Neural cell (in vitro differentiated cells): ENCODE data around the gene STIM2. TPM values are rescaled to one million over a fixed set of nuclear protein-coding genes. Genes with fewer than 3 reads are reported as not detected.

Source experiments
- H2AFZ ChIP-seq: fragments of 200-600, 300-800 bp; sonication (generic), shearing (Covaris generic); 2 replicates; pipeline ENCODE4 v1.6.0; 2014; ENCODE audit warnings: low read depth, mild to moderate bottlenecking, antibody characterized with exemption, low read length, moderate library complexity
- H3F3A ChIP-seq: fragments of 200-600 bp; shearing (Covaris generic); 2 replicates; pipeline ENCODE4 v1.6.1; 2016; ENCODE audit warnings: mild to moderate bottlenecking, moderate library complexity, mixed read lengths, antibody characterized with exemption, low read length; ENCODE audit not compliant: insufficient read depth, poor library complexity, severe bottlenecking
- H3K27ac ChIP-seq: fragments of 200-600, 300-800 bp; sonication (generic), shearing (Covaris generic); 2 replicates; pipeline ENCODE4 v1.5.1; 2014; ENCODE audit warnings: mild to moderate bottlenecking, low read length, moderate library complexity
- H3K27me3 ChIP-seq: fragments of 300-800, 200-600 bp; sonication (generic), shearing (Covaris generic); 2 replicates; pipeline ENCODE4 v1.6.0; 2014; ENCODE audit warnings: mild to moderate bottlenecking, low read depth, low read length, moderate library complexity; ENCODE audit not compliant: insufficient read depth
- H3K36me3 ChIP-seq: fragments of 300-800, 200-600 bp; sonication (generic), shearing (Covaris generic); 2 replicates; pipeline ENCODE4 v1.5.1; 2014; ENCODE audit warnings: mild to moderate bottlenecking, antibody characterized with exemption, low read length, moderate library complexity; ENCODE audit not compliant: insufficient read depth
- H3K4me2 ChIP-seq: fragments of 300-800, 200-600 bp; sonication (generic), shearing (Covaris generic); 2 replicates; pipeline ENCODE4 v1.6.0; 2014; ENCODE audit warnings: mild to moderate bottlenecking, low read length
- H3K4me3 ChIP-seq: fragments of 300-800, 200-600 bp; sonication (generic), shearing (Covaris generic); 2 replicates; pipeline ENCODE4 v1.5.1; 2014; ENCODE audit warnings: mild to moderate bottlenecking, low read length, moderate library complexity
- H3K79me2 ChIP-seq: fragments of 200-600 bp; shearing (Covaris generic); replicated peaks from 2 replicates; pipeline ENCODE4 v1.6.0; 2014; ENCODE audit warnings: mild to moderate bottlenecking, low read length, moderate library complexity; ENCODE audit not compliant: insufficient read depth
- H3K9ac ChIP-seq: fragments of 300-800, 200-600 bp; sonication (generic), shearing (Covaris generic); 2 replicates; pipeline ENCODE4 v1.6.1; 2016; ENCODE audit warnings: mild to moderate bottlenecking, low read length, mixed read lengths
- H3K9me2 ChIP-seq: fragments of 200-600 bp; shearing (Covaris generic); 2 replicates; pipeline ENCODE4 v1.6.1; 2016; ENCODE audit warnings: mild to moderate bottlenecking, low read length, mixed read lengths; ENCODE audit not compliant: insufficient read depth
- H3K9me3 ChIP-seq: fragments of 200-600, 300-800 bp; sonication (generic), shearing (Covaris generic); 2 replicates; pipeline ENCODE4 v1.6.1; 2016; ENCODE audit warnings: mild to moderate bottlenecking, mixed run types, low read length, moderate library complexity, mixed read lengths
- H4K20me1 ChIP-seq: fragments of 200-600 bp; shearing (Covaris generic); 2 replicates; pipeline ENCODE4 v1.6.1; 2016; ENCODE audit warnings: mild to moderate bottlenecking, mixed run types; ENCODE audit not compliant: insufficient read depth
- CTCF ChIP-seq: fragments of 450-650 bp; IDR thresholded peaks from 2 replicates; pipeline ENCODE4 v1.5.1; 2014; ENCODE audit warnings: antibody characterized with exemption, mild to moderate bottlenecking, moderate library complexity; ENCODE audit not compliant: poor library complexity, severe bottlenecking
- EP300 ChIP-seq: fragments of 450-650 bp; conservative IDR thresholded peaks from 2 replicates; pipeline ENCODE4 v1.6.1; 2014; ENCODE audit warnings: antibody characterized with exemption, mild to moderate bottlenecking, moderate library complexity; ENCODE audit not compliant: poor library complexity, severe bottlenecking
- EZH2 ChIP-seq: fragments of 200-600, 300-800 bp; shearing (Covaris generic), sonication (generic); IDR thresholded peaks from 2 replicates; pipeline ENCODE4 v1.6.1; 2014; ENCODE audit warnings: antibody characterized with exemption, low read length, borderline replicate concordance, mild to moderate bottlenecking; ENCODE audit not compliant: insufficient read depth, poor library complexity, severe bottlenecking
- MXI1 ChIP-seq: fragments of 450-650 bp; conservative IDR thresholded peaks from 2 replicates; pipeline ENCODE4 v1.6.1; 2014; ENCODE audit warnings: antibody characterized with exemption, mild to moderate bottlenecking; ENCODE audit not compliant: poor library complexity, severe bottlenecking
- POLR2AphosphoS5 ChIP-seq: IDR thresholded peaks from 2 replicates; pipeline ENCODE4 v1.6.1; 2012
- RAD21 ChIP-seq: fragments of 450-650 bp; conservative IDR thresholded peaks from 2 replicates; pipeline ENCODE4 v1.6.1; 2014; ENCODE audit warnings: antibody characterized with exemption, mild to moderate bottlenecking, moderate library complexity
- REST ChIP-seq: IDR thresholded peaks from 2 replicates; pipeline ENCODE4 v1.6.1; 2012; ENCODE audit warnings: borderline replicate concordance
- SMC3 ChIP-seq: fragments of 450-650 bp; conservative IDR thresholded peaks from 2 replicates; pipeline ENCODE4 v1.6.1; 2014; ENCODE audit warnings: antibody characterized with exemption, mild to moderate bottlenecking, moderate library complexity; ENCODE audit not compliant: poor library complexity
- TAF1 ChIP-seq: IDR thresholded peaks from 2 replicates; pipeline ENCODE4 v1.6.1; 2012; ENCODE audit warnings: low read depth
- polyA plus RNA-seq: library from polyadenylated mRNA; depleted of rRNA; stranded (reverse); fragments of >200 nt; gene quantifications from 2 replicates; pipeline ENCODE4 v1.2.3, GENCODE V29; 2014

STIM2 gene
- polyA plus RNA-seq, 1 donor from 2014 or later = 25.3 TPM

- Histone ChIP-seq H3K79me2 (peaks cover 1% of the 10 kb centered on the region), H3F3A (no peaks in the 10 kb centered on the region), H4K20me1 (no peaks in the 10 kb centered on the region), H2AFZ (no peak overlapping the region), H3K9me2 (no peaks in the 10 kb centered on the region), H3K4me2 (no peak overlapping the region), H3K9ac (no peak overlapping the region), H3K27me3 (no peaks in the 10 kb centered on the region), H3K9me3 (no peaks in the 10 kb centered on the region), H3K36me3 (no peaks in the 10 kb centered on the region), H3K4me3 (no peak overlapping the region), H3K27ac (no peak overlapping the region)
- TF ChIP-seq CTCF (no peak), TAF1 (no peak), SMC3 (no peak), RAD21 (no peak), REST (no peak), EZH2 (no peak), EP300 (no peak), MXI1 (no peak), POLR2AphosphoS5 (no peak)
These were observed 76.5 kb downstream of the STIM2 start for GRCh38 chr4:26937139-26937538.

GRCh38 chr4:26937567-26937966, 76.9 kb downstream of the STIM2 start:
- H4K20me1 ChIP-seq = no peaks in the 10 kb centered on the region
- H3K4me2 ChIP-seq = no peak overlapping the region
- no peaks in the 10 kb centered on the region for H3K27me3 ChIP-seq
- no peak overlapping the region for H3K9ac ChIP-seq
- H3F3A ChIP-seq = no peaks in the 10 kb centered on the region
- no peaks in the 10 kb centered on the region for H3K36me3 ChIP-seq
- no peak overlapping the region for H3K27ac ChIP-seq
- H2AFZ ChIP-seq = no peak overlapping the region
- no peak overlapping the region for H3K4me3 ChIP-seq
- H3K79me2 ChIP-seq = no peaks in the 10 kb centered on the region
- H3K9me3 ChIP-seq = no peaks in the 10 kb centered on the region
- H3K9me2 ChIP-seq = no peaks in the 10 kb centered on the region
- no peak for TF ChIP-seq REST
- no peak for TF ChIP-seq EZH2
- no peak for TF ChIP-seq EP300
- no peak for TF ChIP-seq MXI1
- TF ChIP-seq CTCF = no peak
- no peak for TF ChIP-seq RAD21
- TF ChIP-seq SMC3 = no peak
- TF ChIP-seq TAF1 = no peak
- TF ChIP-seq POLR2AphosphoS5 = no peak
